Natural killer cell treated with Interleukin-12 subunit alpha and Interleukin-12 subunit beta and Interleukin-15 and Interleukin-18, amount 100 ng/mL, for 72 hours (primary cell): ENCODE data around the gene FAM13A. TPM values are rescaled to one million over a fixed set of nuclear protein-coding genes. Genes with fewer than 3 reads are reported as not detected.
A peak's percentile ranks its signal among the peaks of the same experiment; 100 is the strongest.

Experiments used
- ATAC-seq, 2 donors: fragments of 150-1000 bp; cut with Tn5 transposase in 1 of 2; sonication (Bioruptor Pico), chemical (Tn5 transposase) in 1 of 2; 2 replicates each; pipeline ENCODE4 v1.10.0; 2021
- DNase-seq: peaks from one replicate; pipeline ENCODE4 v3.0.0; 2022; ENCODE audit warnings: low spot score
- H3K27ac Mint-ChIP-seq, 2 donors: 1 replicate in 1 of 2; 2 replicates in 1 of 2; pipeline ENCODE4 v1.8.0; 2022; ENCODE audit warnings: mixed read lengths in 2 of 2, mild to moderate bottlenecking in 1 of 2, moderate library complexity in 1 of 2
- H3K27me3 Mint-ChIP-seq, 2 donors: 1 replicate in 1 of 2; 2 replicates in 1 of 2; pipeline ENCODE4 v1.8.0; 2022; ENCODE audit warnings: mixed read lengths in 2 of 2
- H3K36me3 Mint-ChIP-seq: one replicate; pipeline ENCODE4 v1.8.0; 2022; ENCODE audit warnings: mixed read lengths
- H3K4me1 Mint-ChIP-seq, 2 donors: 1 replicate in 1 of 2; 2 replicates in 1 of 2; pipeline ENCODE4 v1.8.0; 2022; ENCODE audit warnings: low read depth in 2 of 2, mixed read lengths in 2 of 2, mild to moderate bottlenecking in 1 of 2
- H3K4me3 Mint-ChIP-seq: one replicate; pipeline ENCODE4 v1.8.0; 2022; ENCODE audit warnings: mixed read lengths
- H3K9me3 Mint-ChIP-seq: 2 replicates; pipeline ENCODE4 v1.8.0; 2022; ENCODE audit warnings: mixed read lengths
- total RNA-seq, 2 donors: library from RNA; stranded (reverse); gene quantifications; one replicate each; pipeline ENCODE4 v1.2.3, GENCODE V29; 2022

The FAM13A gene
- total RNA-seq, 2 donors from 2014 or later = 0.73 to 2.1 TPM

GRCh38 chr4:88804234-88804633, 252.8 kb downstream of the FAM13A start:
- H3K36me3 Mint-ChIP-seq = no peaks in the 10 kb centered on the region
- ATAC-seq (peak in 1 of 2 donors; percentile 37), DNase-seq (no peak)
- no peak overlapping the region for H3K4me3 Mint-ChIP-seq
- no peaks in the 10 kb centered on the region for H3K27me3 Mint-ChIP-seq
- peak overlapping the region in 1 of 2 donors; percentile 62 for H3K27ac Mint-ChIP-seq
- no peaks in the 10 kb centered on the region for H3K9me3 Mint-ChIP-seq
- peaks cover 6 to 7% of the 10 kb centered on the region in 2 donors for H3K4me1 Mint-ChIP-seq

- no peak overlapping the region for H3K4me3 Mint-ChIP-seq
- peak; percentile 85 to 89 for ATAC-seq
- no peak for DNase-seq
- no peaks in the 10 kb centered on the region for H3K9me3 Mint-ChIP-seq
- no peaks in the 10 kb centered on the region for H3K36me3 Mint-ChIP-seq
- peaks cover 6 to 7% of the 10 kb centered on the region in 2 donors for H3K4me1 Mint-ChIP-seq
- peak overlapping the region in 1 of 2 donors; percentile 76 for H3K27ac Mint-ChIP-seq
- no peaks in the 10 kb centered on the region for H3K27me3 Mint-ChIP-seq
Observed at GRCh38 chr4:88803600-88804096, 253.3 kb downstream of the FAM13A start.

GRCh38 chr4:88802585-88803286, 254.2 kb downstream of the FAM13A start:
- Mint-ChIP-seq H3K9me3 (no peaks in the 10 kb centered on the region), H3K36me3 (peaks cover 1% of the 10 kb centered on the region), H3K4me3 (no peak overlapping the region), H3K27me3 (no peaks in the 10 kb centered on the region), H3K4me1 (peaks cover 6 to 7% of the 10 kb centered on the region in 2 donors), H3K27ac (peak overlapping the region; percentile 13 to 76)
- DNase-seq = no peak
- ATAC-seq = peak in 1 of 2 donors; percentile 37

- peak overlapping the region in 1 of 2 donors; percentile 34 for H3K27ac Mint-ChIP-seq
- ATAC-seq (no peak), DNase-seq (no peak)
- no peak overlapping the region for H3K4me3 Mint-ChIP-seq
- H3K27me3 Mint-ChIP-seq = no peaks in the 10 kb centered on the region
- H3K36me3 Mint-ChIP-seq = peaks cover 4% of the 10 kb centered on the region
- peaks cover 6 to 7% of the 10 kb centered on the region in 2 donors for H3K4me1 Mint-ChIP-seq
- no peaks in the 10 kb centered on the region for H3K9me3 Mint-ChIP-seq
Observed at GRCh38 chr4:88802138-88802537, 254.8 kb downstream of the FAM13A start.

GRCh38 chr4:88799900-88800299, 257.1 kb downstream of the FAM13A start:
- no peak for DNase-seq
- Mint-ChIP-seq H3K9me3 (no peaks in the 10 kb centered on the region), H3K36me3 (peaks cover 4% of the 10 kb centered on the region), H3K27me3 (no peaks in the 10 kb centered on the region), H3K4me3 (no peak overlapping the region), H3K27ac (no peak overlapping the region), H3K4me1 (peaks cover 6 to 7% of the 10 kb centered on the region in 2 donors)
- ATAC-seq = peak in 1 of 2 donors; percentile 73

- Mint-ChIP-seq H3K27me3 (no peaks in the 10 kb centered on the region), H3K4me1 (peaks cover 5 to 9% of the 10 kb centered on the region in 2 donors), H3K27ac (peak overlapping the region in 1 of 2 donors; percentile 6), H3K36me3 (peaks cover 4% of the 10 kb centered on the region), H3K4me3 (no peak overlapping the region), H3K9me3 (no peaks in the 10 kb centered on the region)
- no peak for ATAC-seq
- DNase-seq = no peak
Observed at GRCh38 chr4:88797725-88798124, 259.3 kb downstream of the FAM13A start.

- no peaks in the 10 kb centered on the region for H3K27me3 Mint-ChIP-seq
- DNase-seq (no peak), ATAC-seq (no peak)
- H3K36me3 Mint-ChIP-seq = peaks cover 4% of the 10 kb centered on the region
- H3K4me3 Mint-ChIP-seq = no peak overlapping the region
- no peaks in the 10 kb centered on the region for H3K9me3 Mint-ChIP-seq
- H3K4me1 Mint-ChIP-seq = peaks cover 13 to 16% of the 10 kb centered on the region in 2 donors
- H3K27ac Mint-ChIP-seq = no peak overlapping the region
Observed at GRCh38 chr4:88796545-88796944, 260.4 kb downstream of the FAM13A start.

GRCh38 chr4:88794952-88795351, 262.0 kb downstream of the FAM13A start:
- Mint-ChIP-seq H3K4me3 (no peak overlapping the region), H3K27me3 (no peaks in the 10 kb centered on the region), H3K36me3 (peaks cover 4% of the 10 kb centered on the region), H3K27ac (no peak overlapping the region), H3K9me3 (no peaks in the 10 kb centered on the region), H3K4me1 (peaks cover 13 to 24% of the 10 kb centered on the region in 2 donors)
- ATAC-seq = no peak
- DNase-seq = no peak

- Mint-ChIP-seq H3K27ac (no peak overlapping the region), H3K27me3 (no peaks in the 10 kb centered on the region), H3K4me1 (peaks cover 13 to 24% of the 10 kb centered on the region in 2 donors), H3K4me3 (no peak overlapping the region), H3K9me3 (no peaks in the 10 kb centered on the region), H3K36me3 (peaks cover 4% of the 10 kb centered on the region)
- no peak for ATAC-seq
- DNase-seq = no peak
Observed at GRCh38 chr4:88794087-88794690, 262.8 kb downstream of the FAM13A start.

GRCh38 chr4:88793475-88793874, 263.5 kb downstream of the FAM13A start:
- Mint-ChIP-seq H3K27ac (no peak overlapping the region), H3K4me1 (peaks cover 13 to 24% of the 10 kb centered on the region in 2 donors), H3K27me3 (no peaks in the 10 kb centered on the region), H3K36me3 (peaks cover 4% of the 10 kb centered on the region), H3K9me3 (no peaks in the 10 kb centered on the region), H3K4me3 (peak overlapping the region; percentile 19)
- ATAC-seq (peak in 1 of 2 donors; percentile 63), DNase-seq (no peak)

GRCh38 chr4:88792821-88793220, 264.2 kb downstream of the FAM13A start:
- peaks cover 3% of the 10 kb centered on the region for H3K36me3 Mint-ChIP-seq
- peaks cover 13 to 24% of the 10 kb centered on the region in 2 donors for H3K4me1 Mint-ChIP-seq
- DNase-seq = no peak
- no peaks in the 10 kb centered on the region for H3K9me3 Mint-ChIP-seq
- H3K27ac Mint-ChIP-seq = peak overlapping the region; percentile 66 to 83
- peak overlapping the region; percentile 46 for H3K4me3 Mint-ChIP-seq
- no peaks in the 10 kb centered on the region for H3K27me3 Mint-ChIP-seq
- no peak for ATAC-seq

GRCh38 chr4:88792268-88792781, 264.7 kb downstream of the FAM13A start:
- ATAC-seq (peak; percentile 93 to 94), DNase-seq (no peak)
- Mint-ChIP-seq H3K27ac (peak overlapping the region; percentile 66 to 83), H3K4me3 (peak overlapping the region; percentile 46), H3K4me1 (peaks cover 13 to 24% of the 10 kb centered on the region in 2 donors), H3K36me3 (no peaks in the 10 kb centered on the region), H3K27me3 (no peaks in the 10 kb centered on the region), H3K9me3 (no peaks in the 10 kb centered on the region)

GRCh38 chr4:88791274-88791673, 265.7 kb downstream of the FAM13A start:
- Mint-ChIP-seq H3K27ac (peak overlapping the region; percentile 66 to 83), H3K4me3 (no peak overlapping the region), H3K36me3 (no peaks in the 10 kb centered on the region)

GRCh38 chr4:88788895-88789294, 268.1 kb downstream of the FAM13A start:
- Mint-ChIP-seq H3K4me3 (no peak overlapping the region), H3K27ac (peak overlapping the region in 1 of 2 donors; percentile 20), H3K4me1 (peaks cover 13 to 24% of the 10 kb centered on the region in 2 donors), H3K27me3 (no peaks in the 10 kb centered on the region), H3K36me3 (no peaks in the 10 kb centered on the region), H3K9me3 (no peaks in the 10 kb centered on the region)
- DNase-seq = no peak
- ATAC-seq = no peak

More at GRCh38 chr4:88791274-88791673, 265.7 kb downstream of the FAM13A start:
- no peaks in the 10 kb centered on the region for H3K27me3 Mint-ChIP-seq
- ATAC-seq (no peak), DNase-seq (no peak)
- H3K9me3 Mint-ChIP-seq = no peaks in the 10 kb centered on the region
- peaks cover 13 to 24% of the 10 kb centered on the region in 2 donors for H3K4me1 Mint-ChIP-seq
